HepG2 (cell line): ENCODE results near the gene AHRR. TPM values are rescaled to one million over a fixed set of nuclear protein-coding genes. Genes with fewer than 3 reads are reported as not detected.
A peak's percentile ranks its signal among the peaks of the same experiment; 100 is the strongest.

Experiments used
- ATAC-seq: fragments of 200-7000 bp; cut with Tn5 transposase; 3 replicates; pipeline ENCODE4 v1.9.1; 2020; ENCODE audit warnings: mild to moderate bottlenecking, moderate library complexity
- BruUV-seq: library from RNA; stranded (reverse); fragments of 400-500 nt; replicated peaks from 2 replicates; lab custom pipeline; 2021; lab: Mats Ljungman, UMichigan
- CTCF ChIA-PET: fragments of 300-600 bp; formaldehyde crosslinking; extraction: SDS; loops from one replicate; lab custom pipeline; 2021; ENCODE audit warnings: low total read pairs, inconsistent platforms, low intra/inter-chr PET ratio; lab: Yijun Ruan, JAX
- POLR2A ChIA-PET: fragments of 350-600 bp; sonication (Branson Sonifier 250); formaldehyde crosslinking; loops from one replicate; lab custom pipeline; 2020; ENCODE audit warnings: antibody characterized with exemption, inconsistent platforms; lab: Yijun Ruan, JAX
- DNase-seq: peaks from one replicate; pipeline ENCODE4 v3.0.0-alpha.2; 2015; ENCODE audit warnings: low spot score
- FAIRE-seq: peaks from 3 replicates; lab custom pipeline; 2011; peaks lifted over from hg19 to GRCh38; lab: Jason Lieb, UNC
- H2AFZ ChIP-seq: one replicate; pipeline ENCODE4 v1.6.1; 2011; ENCODE audit warnings: low read length, inconsistent platforms
- H3K27ac ChIP-seq: fragments of 300-600 bp; 3 replicates; pipeline ENCODE4 v1.8.0; 2011; ENCODE audit warnings: mixed run types, mild to moderate bottlenecking, mixed read lengths, low read length, inconsistent platforms; ENCODE audit not compliant: insufficient read depth; ENCODE audit errors: extremely low read length
- H3K27me3 ChIP-seq, 2 experiments: fragments of 200-600 bp in 1 of 2; 2 replicates in 1 of 2; 3 replicates in 1 of 2; pipeline versions ENCODE4 v1.6.0 to v1.8.0; 2011; ENCODE audit warnings: low read length in 2 of 2, mild to moderate bottlenecking in 2 of 2, moderate library complexity in 2 of 2, inconsistent platforms in 1 of 2; ENCODE audit not compliant: insufficient read depth in 2 of 2, control insufficient read depth in 1 of 2
- H3K36me3 ChIP-seq, 2 experiments: fragments of 200-600 bp in 1 of 2; replicated peaks in 1 of 2; 2 replicates in 1 of 2; 3 replicates in 1 of 2; pipeline versions ENCODE4 v1.5.1 to v1.8.0; 2011; ENCODE audit warnings: low read length in 2 of 2, inconsistent platforms in 1 of 2; ENCODE audit not compliant: insufficient read depth in 2 of 2, control insufficient read depth in 1 of 2
- H3K4me1 ChIP-seq: 2 replicates; pipeline ENCODE4 v1.5.1; 2012; ENCODE audit warnings: low read length, inconsistent platforms; ENCODE audit not compliant: insufficient read depth
- H3K4me2 ChIP-seq: 2 replicates; pipeline ENCODE4 v1.6.0; 2011; ENCODE audit warnings: low read depth, low read length, inconsistent platforms
- H3K4me3 ChIP-seq, 3 experiments: fragments of 200-600 bp in 1 of 3; sonication (generic), shearing (Covaris generic) in 1 of 3; replicated peaks in 1 of 3; 2 replicates each; pipeline ENCODE4 v1.5.1; 2011 to 2016; ENCODE audit warnings: low read length in 3 of 3, inconsistent platforms in 2 of 3, low read depth in 2 of 3, mild to moderate bottlenecking in 2 of 3, control low read depth in 1 of 3, mixed read lengths in 1 of 3; ENCODE audit not compliant: insufficient read depth in 1 of 3
- H3K79me2 ChIP-seq: one replicate; pipeline ENCODE4 v1.6.1; 2011; ENCODE audit warnings: low read length, inconsistent platforms; ENCODE audit not compliant: insufficient read depth
- H3K9ac ChIP-seq: 2 replicates; pipeline ENCODE4 v1.6.0; 2011; ENCODE audit warnings: mild to moderate bottlenecking, low read depth, low read length, inconsistent platforms; ENCODE audit not compliant: insufficient read depth
- H3K9me3 ChIP-seq: 2 replicates; pipeline ENCODE4 v1.5.1; 2012; ENCODE audit warnings: mild to moderate bottlenecking, low read length
- H4K20me1 ChIP-seq: 2 replicates; pipeline ENCODE4 v1.6.0; 2011; ENCODE audit warnings: inconsistent platforms, mild to moderate bottlenecking, low read length, moderate library complexity; ENCODE audit not compliant: insufficient read depth
- AGO1 ChIP-seq: fragments of 200-400 bp; formaldehyde crosslinking; IDR thresholded peaks from 2 replicates; pipeline ENCODE4 v1.6.1; 2017; ENCODE audit warnings: mild to moderate bottlenecking, low read depth, low read length, moderate library complexity; ENCODE audit not compliant: poor library complexity, severe bottlenecking
- AKAP8 ChIP-seq: sonication (generic); formaldehyde crosslinking; IDR thresholded peaks from 2 replicates; pipeline ENCODE4 v1.5.1; 2020; ENCODE audit warnings: mild to moderate bottlenecking, missing genetic modification reagents
- CBX5 ChIP-seq: sonication (generic); formaldehyde crosslinking; IDR thresholded peaks from 2 replicates; pipeline ENCODE4 v1.4.0; 2020; ENCODE audit warnings: missing genetic modification reagents, borderline replicate concordance
- FOXA1 ChIP-seq, 2 experiments: fragments of 450-650 bp in 1 of 2; sonication (generic) in 1 of 2; formaldehyde crosslinking in 1 of 2; IDR thresholded peaks; 2 replicates each; pipeline versions ENCODE4 v1.4.0 to v1.6.1; 2016 to 2020; ENCODE audit warnings: missing genetic modification reagents in 1 of 2
- MYC ChIP-seq: sonication (generic); formaldehyde crosslinking; IDR thresholded peaks from 2 replicates; pipeline ENCODE4 v1.9.0; 2021; ENCODE audit warnings: missing genetic modification reagents, borderline replicate concordance
- PATZ1 ChIP-seq: sonication (generic); formaldehyde crosslinking; IDR thresholded peaks from 2 replicates; pipeline ENCODE4 v1.4.0; 2020; ENCODE audit warnings: missing genetic modification reagents
- RAD21 ChIP-seq: fragments of 450-650 bp; formaldehyde crosslinking; IDR thresholded peaks from 2 replicates; pipeline ENCODE4 v1.5.0; 2020; ENCODE audit warnings: mild to moderate bottlenecking
- RBM39 ChIP-seq: fragments of 200-400 bp; formaldehyde crosslinking; IDR thresholded peaks from one replicate; pipeline ENCODE4 v1.6.1; 2018; ENCODE audit warnings: antibody characterized with exemption, mild to moderate bottlenecking, low read depth, low read length; ENCODE audit not compliant: poor library complexity, severe bottlenecking
- ZBTB20 ChIP-seq: sonication (generic); formaldehyde crosslinking; IDR thresholded peaks from 2 replicates; pipeline ENCODE4 v1.8.1; 2023; ENCODE audit warnings: missing genetic modification reagents, low read depth, mild to moderate bottlenecking, borderline replicate concordance
- ZBTB42 ChIP-seq: sonication (generic); formaldehyde crosslinking; IDR thresholded peaks from 2 replicates; pipeline ENCODE4 v1.5.0; 2020; ENCODE audit warnings: mild to moderate bottlenecking, missing genetic modification reagents
- ZFP91 ChIP-seq: sonication (generic); formaldehyde crosslinking; IDR thresholded peaks from 2 replicates; pipeline ENCODE4 v1.9.0; 2022; ENCODE audit warnings: missing genetic modification reagents, mild to moderate bottlenecking, borderline replicate concordance
- ZNF263 ChIP-seq: sonication (generic); formaldehyde crosslinking; IDR thresholded peaks from 2 replicates; pipeline ENCODE4 v1.4.0; 2020; ENCODE audit warnings: missing genetic modification reagents
- ZNF562 ChIP-seq: sonication (generic); formaldehyde crosslinking; IDR thresholded peaks from 2 replicates; pipeline ENCODE4 v1.8.0; 2022; ENCODE audit warnings: missing genetic modification reagents, borderline replicate concordance
- ZNF891 ChIP-seq: sonication (generic); formaldehyde crosslinking; IDR thresholded peaks from 2 replicates; pipeline ENCODE4 v1.5.0; 2020; ENCODE audit warnings: mild to moderate bottlenecking, missing genetic modification reagents
- WGBS: methylation state at CpG from one replicate; pipeline ENCODE4 v1.1.6; 2017; ENCODE audit warnings: low lambda C conversion rate; 5-methylcytosine and 5-hydroxymethylcytosine counted together
- in situ Hi-C: cut with HindIII; loops from 2 replicates; pipeline ENCODE4 v1.10.0; 2017; ENCODE audit warnings: low pct_unique_long_range_greater_than_20kb; ENCODE audit not compliant: extremely low pct_ligation_motif_present
- intact Hi-C: fragments of 100-400 bp; cut with micrococcal nuclease; formaldehyde crosslinking; loops from one replicate; pipeline ENCODE4 v1.10.0; 2022; ENCODE audit not compliant: unreplicated experiment
- polyA plus RNA-seq, 8 experiments: library from polyadenylated mRNA; depleted of rRNA in 3 of 8; stranded (reverse) in 7 of 8; unstranded in 1 of 8; fragments of >200 nt; fragmentation: Illumina TruSeq in 4 of 8; extraction: Trizol in 4 of 8; gene quantifications; 2 replicates each; pipeline versions ENCODE4 v1.2.1 to v1.2.3, GENCODE V29; 2011 to 2016; ENCODE audit warnings: low read depth in 4 of 8, missing spikeins in 1 of 8, mixed read lengths in 1 of 8; ENCODE audit not compliant: insufficient read depth in 1 of 8
- total RNA-seq, 5 experiments: library from RNA; depleted of rRNA; stranded (reverse); fragments of >200 nt; fragmentation: Illumina TruSeq; extraction: Trizol; gene quantifications; 2 replicates each; pipeline ENCODE4 v1.2.3, GENCODE V29; 2016; ENCODE audit warnings: low read depth in 1 of 5
- TF ChIP-seq, protein P1 (sequence below): sonication (generic); formaldehyde crosslinking; IDR thresholded peaks from 2 replicates; pipeline ENCODE4 v1.4.0; 2020; ENCODE audit warnings: missing genetic modification reagents

The AHRR gene
- total and polyA plus RNA-seq, 2 of the 13 experiments (the other 11 are each of a cell fraction or from before 2014, with no cell fraction given): 0.28 to 0.35 TPM

DNA sequence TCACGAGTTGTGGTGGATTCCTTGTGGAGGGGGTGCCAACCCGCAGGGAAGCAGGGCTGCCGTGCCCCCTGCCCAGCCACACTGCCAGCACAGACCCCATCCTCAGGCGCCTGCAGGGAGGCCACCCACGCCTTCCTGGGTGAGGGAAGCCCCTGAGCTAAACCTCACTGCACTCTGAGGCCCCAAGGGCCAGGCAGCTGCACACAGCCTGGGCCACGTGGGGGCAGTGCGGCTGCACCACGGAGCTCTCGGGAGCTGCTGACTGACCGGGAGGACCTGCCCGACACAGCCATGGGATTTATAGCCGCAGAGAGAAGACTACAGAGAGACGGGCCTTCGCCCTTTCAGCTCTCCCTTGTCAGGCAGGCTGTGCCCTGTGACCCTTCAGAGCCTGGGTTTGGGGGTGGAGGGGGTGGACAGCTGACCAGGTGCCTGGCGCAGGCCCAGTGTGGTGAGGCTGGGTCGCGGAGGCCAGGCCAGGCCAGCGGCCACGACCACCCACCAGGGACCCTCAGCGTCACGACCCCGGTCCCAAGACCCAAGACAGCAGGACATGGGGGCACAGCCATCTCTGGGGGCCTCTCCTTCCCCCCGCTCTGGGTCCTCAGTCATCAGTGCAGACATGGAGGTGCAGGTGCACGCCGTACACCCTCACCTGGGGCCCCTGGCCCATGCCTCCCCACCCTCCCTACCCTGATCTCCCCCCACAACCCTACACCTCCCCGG, 4.3 kb upstream of the AHRR start:
- peak; percentile 53 for DNase-seq
- Histone ChIP-seq H3K79me2 (no peaks in the 10 kb centered on the region), H3K4me1 (peaks cover 19% of the 10 kb centered on the region), H3K36me3 (peaks cover 3 to 9% of the 10 kb centered on the region in 2 experiments; a peak in 2 of 5 replicates), H2AFZ (no peak overlapping the region), H3K4me2 (no peak overlapping the region), H4K20me1 (0 out of 2 replicates have a peak, but pooled peaks cover 3% of the 10 kb centered on the region), H3K9me3 (no peaks in the 10 kb centered on the region), H3K9ac (no peak overlapping the region), H3K27ac (no peak overlapping the region), H3K27me3 (peaks cover 2 to 22% of the 10 kb centered on the region in 2 experiments; a peak in 4 of 5 replicates), H3K4me3 (no peak overlapping the region)
- 88% methylated on average over 4 of the region's 26 CpGs for WGBS
- in situ Hi-C loops: loop anchor here (5.0 kb wide), 1 partner anchor 120 kb away; no protein-coding TSS in a partner anchor
- BruUV-seq: no TSS peak
- intact Hi-C loops: loop anchor here (5.0 kb wide), 1 partner anchor 115 kb away; no protein-coding TSS in a partner anchor
- POLR2A ChIA-PET: interaction anchor here (0.7 to 1.0 kb wide), 2 partner anchors 33 to 46 kb away, joined by 3 to 5 read pairs; partner anchors contain the start of gene PDCD6
- CTCF ChIA-PET: interaction anchor here (1.2 kb wide), 1 partner anchor 119 kb away, joined by 3 read pairs; no protein-coding TSS in a partner anchor
- peak; percentile 15 for FAIRE-seq
- ATAC-seq: peak; percentile 87
- TF ChIP-seq AKAP8 (CRISPR knock-in tag) (peak; percentile 79; the same call in 1 of the 2 replicates), MYC (CRISPR knock-in tag) (peak; percentile 19; the same call in 1 of the 2 replicates), ZNF263 (CRISPR knock-in tag) (peak; percentile 67), ZFP91 (CRISPR knock-in tag) (peak; percentile 27; the same call in 1 of the 2 replicates), PATZ1 (CRISPR knock-in tag) (0 out of 2 replicates have a peak, but pooled peaks have one; percentile 7), ZNF891 (CRISPR knock-in tag) (peak; percentile 66; the same call in 1 of the 2 replicates), RBM39 (peak; percentile 68), RAD21 (CRISPR knock-in tag) (peak; percentile 89), FOXA1 (IDR thresholded peaks at IDR 0.05) (no peak), FOXA1 (CRISPR knock-in tag; IDR thresholded peaks at IDR 0.05) (0 out of 2 replicates have a peak, but pooled peaks have one; percentile 4), AGO1 (peak; percentile 42), ZBTB20 (no peak), ZNF562 (CRISPR knock-in tag) (no peak), ZBTB42 (CRISPR knock-in tag) (no peak), CBX5 (CRISPR knock-in tag) (0 out of 2 replicates have a peak, but pooled peaks have one; percentile 38)
- TF ChIP-seq, protein P1, sequence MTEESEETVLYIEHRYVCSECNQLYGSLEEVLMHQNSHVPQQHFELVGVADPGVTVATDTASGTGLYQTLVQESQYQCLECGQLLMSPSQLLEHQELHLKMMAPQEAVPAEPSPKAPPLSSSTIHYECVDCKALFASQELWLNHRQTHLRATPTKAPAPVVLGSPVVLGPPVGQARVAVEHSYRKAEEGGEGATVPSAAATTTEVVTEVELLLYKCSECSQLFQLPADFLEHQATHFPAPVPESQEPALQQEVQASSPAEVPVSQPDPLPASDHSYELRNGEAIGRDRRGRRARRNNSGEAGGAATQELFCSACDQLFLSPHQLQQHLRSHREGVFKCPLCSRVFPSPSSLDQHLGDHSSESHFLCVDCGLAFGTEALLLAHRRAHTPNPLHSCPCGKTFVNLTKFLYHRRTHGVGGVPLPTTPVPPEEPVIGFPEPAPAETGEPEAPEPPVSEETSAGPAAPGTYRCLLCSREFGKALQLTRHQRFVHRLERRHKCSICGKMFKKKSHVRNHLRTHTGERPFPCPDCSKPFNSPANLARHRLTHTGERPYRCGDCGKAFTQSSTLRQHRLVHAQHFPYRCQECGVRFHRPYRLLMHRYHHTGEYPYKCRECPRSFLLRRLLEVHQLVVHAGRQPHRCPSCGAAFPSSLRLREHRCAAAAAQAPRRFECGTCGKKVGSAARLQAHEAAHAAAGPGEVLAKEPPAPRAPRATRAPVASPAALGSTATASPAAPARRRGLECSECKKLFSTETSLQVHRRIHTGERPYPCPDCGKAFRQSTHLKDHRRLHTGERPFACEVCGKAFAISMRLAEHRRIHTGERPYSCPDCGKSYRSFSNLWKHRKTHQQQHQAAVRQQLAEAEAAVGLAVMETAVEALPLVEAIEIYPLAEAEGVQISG (CRISPR knock-in tag): peak; percentile 31; the same call in 1 of the 2 replicates
